ENCODE results near the gene GALP. TPM values are rescaled to one million over a fixed set of nuclear protein-coding genes. Genes with fewer than 3 reads are reported as not detected.

The GALP gene
- total and polyA plus RNA-seq, 2 donors (not counting 1 experiment from before 2014, with no cell fraction given): not detected

- intact Hi-C loops (cut with micrococcal nuclease): no loop called here
- Mint-ChIP-seq H3K4me3 (no peak overlapping the region), H3K9me3 (ENCODE audit: insufficient read depth) (no peaks in the 10 kb centered on the region), H3K27ac (no peak overlapping the region), H3K4me1 (no peaks in the 10 kb centered on the region), H3K27me3 (peaks cover 10% of the 10 kb centered on the region)
- no peak for ATAC-seq (ENCODE audit: low read depth)
- Histone ChIP-seq H3K36me3 (replicated peaks in 1 of 2; ENCODE audit: control extremely low read depth in 1 of 2, control insufficient read depth in 1 of 2, extremely low read depth in 1 of 2, insufficient read depth in 2 of 2, low read length in 1 of 2) (no peaks in the 10 kb centered on the region), H3K9me3 (ENCODE audit: control extremely low read depth in 1 of 3, control insufficient read depth in 2 of 3, insufficient read depth in 1 of 3, low read length in 2 of 3) (no peaks in the 10 kb centered on the region), H3K4me3 (ENCODE audit: control extremely low read depth in 1 of 5, extremely low read depth in 1 of 5, insufficient read depth in 1 of 5, low read depth in 2 of 5, low read length in 4 of 5) (no peak overlapping the region), H4K20me1 (ENCODE audit: control insufficient read depth, insufficient read depth, low read length, poor library complexity, severe bottlenecking) (no peaks in the 10 kb centered on the region), H3K4me2 (replicated peaks; ENCODE audit: low read depth, low read length, poor library complexity, severe bottlenecking) (no peak overlapping the region), H3K27me3 (replicated peaks in 1 of 4; ENCODE audit: control extremely low read depth in 1 of 4, control insufficient read depth in 3 of 4, insufficient read depth in 4 of 4, low read length in 3 of 4) (no peaks in the 10 kb centered on the region), H3K4me1 (ENCODE audit: control insufficient read depth in 2 of 2, insufficient read depth in 2 of 2, low read length in 2 of 2) (peaks cover 0 to under 1% of the 10 kb centered on the region in 2 donors), H3K27ac (ENCODE audit: low read length in 2 of 2) (no peak overlapping the region), H3K9ac (ENCODE audit: low read length) (no peak overlapping the region), H3K79me2 (ENCODE audit: control insufficient read depth, insufficient read depth, low read length) (no peaks in the 10 kb centered on the region), H2AFZ (ENCODE audit: insufficient read depth, low read depth, low read length, poor library complexity, severe bottlenecking) (no peak overlapping the region)
- CTCF ChIA-PET: interaction anchor here (16.2 kb wide), 1 partner anchor 99 kb away, joined by 196 read pairs; no protein-coding TSS in a partner anchor
- TF ChIP-seq EZH2 (IDR thresholded peaks at IDR 0.05; ENCODE audit: borderline replicate concordance, insufficient read depth, low read depth, low read length, poor library complexity, severe bottlenecking) (no peak), CTCF (IDR thresholded peaks at IDR 0.05) (no peak)
- whole genome bisulfite sequencing (ENCODE audit: insufficient coverage): 97% methylated on average over 18 of the region's 18 CpGs
- no peak for DNase-seq
- POLR2A ChIA-PET: no interaction called here
Observed at GRCh38 chr19:56176881-56177280, 1.1 kb downstream of the GALP start.

GRCh38 chr19:56177564-56178243, 1.9 kb downstream of the GALP start:
- DNase-seq: no peak
- TF ChIP-seq CTCF (IDR thresholded peaks at IDR 0.05) (no peak), EZH2 (IDR thresholded peaks at IDR 0.05; ENCODE audit: borderline replicate concordance, insufficient read depth, low read depth, low read length, poor library complexity, severe bottlenecking) (no peak)
- intact Hi-C loops (cut with micrococcal nuclease): no loop called here
- Mint-ChIP-seq H3K27me3 (peaks cover 8% of the 10 kb centered on the region), H3K4me1 (no peaks in the 10 kb centered on the region), H3K4me3 (no peak overlapping the region), H3K9me3 (ENCODE audit: insufficient read depth) (no peaks in the 10 kb centered on the region), H3K27ac (no peak overlapping the region)
- POLR2A ChIA-PET: no interaction called here
- Histone ChIP-seq H4K20me1 (ENCODE audit: control insufficient read depth, insufficient read depth, low read length, poor library complexity, severe bottlenecking) (no peaks in the 10 kb centered on the region), H3K4me3 (ENCODE audit: control extremely low read depth in 1 of 5, extremely low read depth in 1 of 5, insufficient read depth in 1 of 5, low read depth in 2 of 5, low read length in 4 of 5) (no peak overlapping the region), H3K4me2 (replicated peaks; ENCODE audit: low read depth, low read length, poor library complexity, severe bottlenecking) (no peak overlapping the region), H3K9me3 (ENCODE audit: control extremely low read depth in 1 of 3, control insufficient read depth in 2 of 3, insufficient read depth in 1 of 3, low read length in 2 of 3) (no peaks in the 10 kb centered on the region), H3K27ac (ENCODE audit: low read length in 2 of 2) (no peak overlapping the region), H2AFZ (ENCODE audit: insufficient read depth, low read depth, low read length, poor library complexity, severe bottlenecking) (no peak overlapping the region), H3K4me1 (ENCODE audit: control insufficient read depth in 2 of 2, insufficient read depth in 2 of 2, low read length in 2 of 2) (no peaks in the 10 kb centered on the region), H3K9ac (ENCODE audit: low read length) (no peak overlapping the region), H3K36me3 (replicated peaks in 1 of 2; ENCODE audit: control extremely low read depth in 1 of 2, control insufficient read depth in 1 of 2, extremely low read depth in 1 of 2, insufficient read depth in 2 of 2, low read length in 1 of 2) (no peaks in the 10 kb centered on the region), H3K79me2 (ENCODE audit: control insufficient read depth, insufficient read depth, low read length) (no peaks in the 10 kb centered on the region), H3K27me3 (replicated peaks in 1 of 4; ENCODE audit: control extremely low read depth in 1 of 4, control insufficient read depth in 3 of 4, insufficient read depth in 4 of 4, low read length in 3 of 4) (no peaks in the 10 kb centered on the region)
- 78% methylated on average over 8 of the region's 11 CpGs for WGBS (ENCODE audit: insufficient coverage)
- ATAC-seq (ENCODE audit: low read depth): no peak
- CTCF ChIA-PET: interaction anchor here (0.7 to 16.2 kb wide), 3 partner anchors 50 to 111 kb away, joined by 3 to 196 read pairs (median 9); no protein-coding TSS in a partner anchor
